Measurements from ENCODE around the gene TXNIP. TPM values are rescaled to one million over a fixed set of nuclear protein-coding genes. Genes with fewer than 3 reads are reported as not detected.

Gene TXNIP
- total and polyA plus RNA-seq, 2 of the 4 experiments (the other 2 are of a cell fraction), result 36.4 to 77.2 TPM

DNA sequence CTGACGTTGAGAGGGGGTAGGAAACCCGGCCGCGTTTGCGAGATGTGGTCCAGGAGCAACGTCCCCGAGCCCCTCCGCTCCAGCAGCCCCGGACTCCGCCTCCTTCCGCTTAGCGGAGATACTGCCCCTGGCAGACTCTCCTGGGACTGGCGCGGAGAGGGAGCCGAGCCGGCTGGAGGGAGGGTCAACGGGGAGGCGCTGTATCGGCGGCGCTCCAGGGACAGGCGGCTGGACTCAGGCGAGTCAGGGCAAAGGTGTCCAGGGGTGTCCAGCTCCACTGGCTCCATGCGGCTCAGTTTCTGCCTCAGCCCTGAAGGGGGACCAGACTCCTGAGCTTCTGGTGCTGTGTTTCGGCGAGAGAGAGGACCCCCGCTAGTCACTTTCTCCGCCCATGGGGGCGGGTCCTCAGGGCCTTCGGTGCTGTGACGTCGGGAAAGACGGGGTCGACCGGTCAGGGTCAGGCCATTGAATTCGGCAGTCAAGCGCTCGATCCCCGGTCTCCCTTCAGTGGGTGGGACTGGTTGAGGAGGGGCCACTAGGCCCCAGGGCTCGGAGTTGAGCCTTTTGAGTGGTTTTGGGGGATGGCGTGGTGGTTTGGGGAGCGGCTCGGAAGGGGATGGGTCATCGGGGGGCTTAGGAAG, 35.8 kb downstream of the TXNIP start:
- DNase-seq (peak; percentile 51), ATAC-seq (ENCODE audit: low read depth) (peak; percentile 44)
- peak overlapping the region; percentile 64 for H2BK5ac ChIP-seq (ENCODE audit: low read depth, low read length, poor library complexity, severe bottlenecking)
- H3K9me1 ChIP-seq (ENCODE audit: insufficient read depth, low read length), result peaks cover 14% of the 10 kb centered on the region
- peaks cover 30% of the 10 kb centered on the region for H3K4me1 ChIP-seq (ENCODE audit: control insufficient read depth, insufficient read depth, low read length)
- peaks cover 4% of the 10 kb centered on the region; the same call in 1 of the 2 replicates for H4K20me1 ChIP-seq (ENCODE audit: insufficient read depth, low read length)
- in situ Hi-C loops (cut with MboI; ENCODE audit: low sequenced_read_pairs), result no loop called here
- H4K8ac ChIP-seq (ENCODE audit: low read depth in 2 of 2, low read length in 2 of 2), result peak overlapping the region; percentile 69 to 90; a peak in 3 of 4 replicates
- no peak overlapping the region; the same call in 1 of the 2 replicates for H3K56ac ChIP-seq (ENCODE audit: extremely low read depth, insufficient read depth, low read length)
- H3K27ac ChIP-seq (ENCODE audit: insufficient read depth, low read length), result peak overlapping the region; percentile 88
- no peak overlapping the region for H2BK20ac ChIP-seq (ENCODE audit: low read depth, low read length)
- H3K23ac ChIP-seq (ENCODE audit: low read depth, low read length), result peak overlapping the region; percentile 91
- peak overlapping the region; percentile 70; the same call in 1 of the 2 replicates for H2BK120ac ChIP-seq (ENCODE audit: low read depth, low read length)
- WGBS, 2 experiments (ENCODE audit: extremely low coverage in 2 of 2, insufficient read length in 1 of 2), result 0% methylated on average over 5 of the region's 44 CpGs; no CpG with 5 or more reads in 1 of the 2 experiments
- dilution Hi-C loops (cut with HindIII; ENCODE audit: low sequenced_read_pairs, unreplicated experiment), result no loop called here
- peak overlapping the region; percentile 84 for H3K4me2 ChIP-seq (ENCODE audit: low read depth, low read length)
- H4K91ac ChIP-seq (ENCODE audit: insufficient read depth, low read depth, low read length), result peak overlapping the region; percentile 51; the same call in 1 of the 2 replicates
- no peaks in the 10 kb centered on the region for H3K9me3 ChIP-seq (ENCODE audit: control insufficient read depth, insufficient read depth, low read length)
- H3K36me3 ChIP-seq (ENCODE audit: control insufficient read depth, insufficient read depth, low read length), result no peaks in the 10 kb centered on the region
- peak overlapping the region; percentile 93 for H2AFZ ChIP-seq (replicated peaks; ENCODE audit: low read length, poor library complexity)
- CTCF ChIA-PET, result interaction anchor here (0.5 kb wide), 1 partner anchor 156 kb away, joined by 3 read pairs; no protein-coding TSS in a partner anchor
- H3K27me3 ChIP-seq (ENCODE audit: control insufficient read depth, insufficient read depth, low read length), result no peaks in the 10 kb centered on the region
- TF ChIP-seq CHD1 (IDR thresholded peaks at IDR 0.05; ENCODE audit: low read depth, low read length) (no peak), POLR2A (IDR thresholded peaks at IDR 0.05; ENCODE audit: low read depth, low read length) (0 out of 2 replicates have a peak, but pooled peaks have one; percentile 37)
- peak overlapping the region; percentile 91 for H3K4me3 ChIP-seq (ENCODE audit: insufficient read depth, low read depth, low read length)
- peak overlapping the region; percentile 41 for H3K14ac ChIP-seq (replicated peaks; ENCODE audit: low read depth, low read length)
- no TSS peak for BruUV-seq (replicated peaks)
- H2BK15ac ChIP-seq (ENCODE audit: low read depth, low read length), result peak overlapping the region; percentile 3; the same call in 1 of the 3 replicates
- peak overlapping the region; percentile 44 for H3K4ac ChIP-seq (ENCODE audit: low read depth, low read length)
- H4K5ac ChIP-seq (ENCODE audit: low read depth, low read length), result peak overlapping the region; percentile 72
- H2AK9ac ChIP-seq (replicated peaks; ENCODE audit: low read depth, low read length, poor library complexity), result peak overlapping the region; percentile 87
- intact Hi-C loops (cut with micrococcal nuclease), result no loop called here
- POLR2A ChIA-PET (ENCODE audit: unreplicated experiment), result no interaction called here
- peaks cover 8 to 58% of the 10 kb centered on the region in 2 experiments; a peak in 3 of 4 replicates for H3K79me1 ChIP-seq (ENCODE audit: low read depth in 1 of 2, low read length in 2 of 2)
- H3K9ac ChIP-seq (ENCODE audit: low read depth, low read length), result peak overlapping the region; percentile 91
- H2AK5ac ChIP-seq (ENCODE audit: low read depth, low read length), result peak overlapping the region; percentile 82
- H3K18ac ChIP-seq (ENCODE audit: low read depth, low read length), result peak overlapping the region; percentile 83
